Peyer's patch (tissue), 4 donors: Measurements from ENCODE around the gene CKAP2L.
"Not testable (repeated sequence)": the region's sequence is repeated elsewhere in the genome, so short reads cannot be mapped to it uniquely, and the experiment has no call there.

ENCODE experiments used
- CTCF ChIP-seq, 6 experiments: fragments of 450-650 bp in 4 of 6; fragments of 200-600 bp in 2 of 6; sonication (generic) in 1 of 6; IDR thresholded peaks; one replicate each; pipeline ENCODE4 v1.5.1; 2017 to 2019; ENCODE audit warnings: antibody characterized with exemption in 6 of 6, mild to moderate bottlenecking in 3 of 6, moderate library complexity in 1 of 6
- POLR2A ChIP-seq, 2 donors: fragments of 450-650 bp; IDR thresholded peaks; one replicate each; pipeline ENCODE4 v1.5.1; 2017; ENCODE audit warnings: antibody characterized with exemption in 2 of 2, mild to moderate bottlenecking in 2 of 2, moderate library complexity in 2 of 2

- not testable (repeated sequence) for TF ChIP-seq CTCF, POLR2A (IDR thresholded peaks at IDR 0.05)
Observed at GRCh38 chr2:112706947-112707346, 57.5 kb downstream of the CKAP2L start.
